ENCODE measurements around the gene TIGAR. TPM values are rescaled to one million over a fixed set of nuclear protein-coding genes. Genes with fewer than 3 reads are reported as not detected.

TIGAR gene
- polyA plus RNA-seq, 3 donors: 4.9 to 8.3 (median 7.4) TPM

Other genes with a start within 250 kb of the TIGAR start
- gene CCND2, start 47.5 kb upstream of the TIGAR start, polyA plus RNA-seq (ENCODE audit: insufficient read length in 3 of 3): 10 to 100 TPM; 51.3 to 58.5 (median 57.9) TPM
- under 1 TPM in 2 of 3 donors, not detected in 1; 0.03 to 0.05 TPM for gene FGF23, start 58.5 kb downstream of the TIGAR start, polyA plus RNA-seq (ENCODE audit: insufficient read length in 3 of 3)
- not detected for gene FGF6, start 124.6 kb downstream of the TIGAR start, polyA plus RNA-seq (ENCODE audit: insufficient read length in 3 of 3)
- gene RAD51AP1, start 217.7 kb downstream of the TIGAR start, polyA plus RNA-seq (ENCODE audit: insufficient read length in 3 of 3): 10 to 100 TPM; 22.7 to 37.1 (median 29.0) TPM
- 10 to 100 TPM; 49.2 to 54.9 (median 54.0) TPM for gene DYRK4, start 241.0 kb downstream of the TIGAR start, polyA plus RNA-seq (ENCODE audit: insufficient read length in 3 of 3)